ENCODE data around the gene WNT7B. TPM values are rescaled to one million over a fixed set of nuclear protein-coding genes. Genes with fewer than 3 reads are reported as not detected.

The WNT7B gene
- total RNA-seq, 2 experiments from 2014 or later = not detected

DNA sequence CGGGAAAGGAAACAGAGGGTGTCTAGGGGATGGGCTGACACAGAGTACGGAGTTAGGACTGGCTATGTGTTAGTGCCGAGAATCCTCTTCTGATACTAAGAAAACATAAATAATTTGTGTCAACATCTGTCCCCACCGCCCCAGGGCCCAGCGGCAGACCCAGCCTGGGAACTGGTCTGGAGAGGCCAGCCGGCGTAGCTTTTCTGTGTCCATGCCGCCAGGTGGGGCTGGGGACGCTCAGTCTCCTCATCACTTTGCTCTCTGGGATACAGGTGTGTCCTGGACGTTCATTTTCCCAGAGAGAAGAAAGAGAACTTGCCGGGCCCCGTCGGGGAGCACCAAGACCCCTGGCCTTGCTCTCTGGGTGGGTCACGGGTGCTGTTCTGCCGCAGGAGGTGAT, 54.7 kb downstream of the WNT7B start:
- Histone ChIP-seq H3K9me3 (ENCODE audit: control insufficient read depth in 1 of 2, insufficient read depth in 1 of 2, low read length in 2 of 2) (no peaks in the 10 kb centered on the region), H3K27me3 (ENCODE audit: control insufficient read depth in 1 of 2, insufficient read depth in 2 of 2, low read length in 2 of 2) (no peaks in the 10 kb centered on the region), H3K36me3 (ENCODE audit: insufficient read depth, low read length) (no peaks in the 10 kb centered on the region), H3K4me1 (ENCODE audit: insufficient read depth, low read length) (no peaks in the 10 kb centered on the region), H3K4me3 (ENCODE audit: low read length) (no peak overlapping the region), H3K27ac (ENCODE audit: low read depth in 1 of 2, low read length in 2 of 2) (no peak overlapping the region)
- intact Hi-C loops (cut with DNase I, micrococcal nuclease) = no loop called here
- TF ChIP-seq, protein P1, sequence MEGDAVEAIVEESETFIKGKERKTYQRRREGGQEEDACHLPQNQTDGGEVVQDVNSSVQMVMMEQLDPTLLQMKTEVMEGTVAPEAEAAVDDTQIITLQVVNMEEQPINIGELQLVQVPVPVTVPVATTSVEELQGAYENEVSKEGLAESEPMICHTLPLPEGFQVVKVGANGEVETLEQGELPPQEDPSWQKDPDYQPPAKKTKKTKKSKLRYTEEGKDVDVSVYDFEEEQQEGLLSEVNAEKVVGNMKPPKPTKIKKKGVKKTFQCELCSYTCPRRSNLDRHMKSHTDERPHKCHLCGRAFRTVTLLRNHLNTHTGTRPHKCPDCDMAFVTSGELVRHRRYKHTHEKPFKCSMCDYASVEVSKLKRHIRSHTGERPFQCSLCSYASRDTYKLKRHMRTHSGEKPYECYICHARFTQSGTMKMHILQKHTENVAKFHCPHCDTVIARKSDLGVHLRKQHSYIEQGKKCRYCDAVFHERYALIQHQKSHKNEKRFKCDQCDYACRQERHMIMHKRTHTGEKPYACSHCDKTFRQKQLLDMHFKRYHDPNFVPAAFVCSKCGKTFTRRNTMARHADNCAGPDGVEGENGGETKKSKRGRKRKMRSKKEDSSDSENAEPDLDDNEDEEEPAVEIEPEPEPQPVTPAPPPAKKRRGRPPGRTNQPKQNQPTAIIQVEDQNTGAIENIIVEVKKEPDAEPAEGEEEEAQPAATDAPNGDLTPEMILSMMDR (IDR thresholded peaks at IDR 0.05) = no peak
- Mint-ChIP-seq H3K4me1 (ENCODE audit: low read depth) (no peaks in the 10 kb centered on the region), H3K9me3 (no peaks in the 10 kb centered on the region), H3K27ac (no peak overlapping the region), H3K4me3 (no peak overlapping the region), H3K27me3 (no peaks in the 10 kb centered on the region), H3K36me3 (ENCODE audit: low read depth) (no peaks in the 10 kb centered on the region)
- ATAC-seq (ENCODE audit: poor library complexity) (no peak), DNase-seq (no peak)
- POLR2A ChIA-PET = no interaction called here
- CTCF ChIA-PET = no interaction called here

DNA sequence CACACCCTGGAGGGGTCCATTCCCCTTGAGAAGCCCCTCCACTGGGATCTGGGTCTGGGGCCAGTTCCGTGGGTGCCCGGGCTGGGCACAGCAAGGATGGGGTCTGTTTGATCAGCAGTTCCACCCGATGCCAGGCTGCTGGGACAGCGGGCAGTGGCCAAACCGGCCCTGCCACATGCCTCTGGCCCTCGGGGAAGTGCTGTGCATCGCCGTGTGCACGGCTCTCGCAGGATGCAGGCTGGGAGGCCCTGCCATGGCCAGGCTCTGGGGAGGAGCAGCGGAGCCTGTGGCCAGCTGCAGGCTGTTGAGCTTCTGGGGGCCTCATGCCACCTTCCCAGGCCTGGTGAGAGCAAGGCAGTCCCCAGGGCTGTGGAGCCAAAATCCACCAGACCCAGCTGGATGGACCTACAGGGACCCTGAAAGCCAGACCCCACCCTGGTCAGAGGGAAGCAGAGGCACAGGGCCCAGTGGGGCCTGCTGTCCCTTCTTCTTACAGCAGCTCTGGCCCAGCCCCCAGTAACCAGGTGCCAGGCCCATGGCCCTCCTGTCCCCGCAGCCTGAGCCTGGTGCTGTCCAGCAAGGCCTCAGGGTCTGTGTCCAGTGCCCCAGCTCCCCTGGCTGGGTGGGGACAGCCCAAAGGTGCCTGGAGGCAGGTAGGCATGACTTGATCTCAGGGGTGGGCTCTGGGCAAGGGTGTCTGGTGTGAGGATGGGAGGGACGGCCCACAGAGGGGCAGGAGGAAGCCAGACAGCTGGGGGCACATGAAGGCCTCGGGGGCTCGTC, 57.3 kb downstream of the WNT7B start:
- ATAC-seq (ENCODE audit: poor library complexity) = no peak
- no peaks in the 10 kb centered on the region for H3K4me1 Mint-ChIP-seq (ENCODE audit: low read depth)
- CTCF ChIA-PET = no interaction called here

GRCh38 chr22:45918459-45919370, 58.2 kb downstream of the WNT7B start:
- CTCF ChIA-PET = no interaction called here
- no peaks in the 10 kb centered on the region for H3K4me1 Mint-ChIP-seq (ENCODE audit: low read depth)

More for the DNA sequence above, 57.3 kb downstream of the WNT7B start:
- Mint-ChIP-seq H3K36me3 (ENCODE audit: low read depth) (no peaks in the 10 kb centered on the region), H3K27ac (no peak overlapping the region), H3K4me3 (no peak overlapping the region), H3K27me3 (no peaks in the 10 kb centered on the region), H3K9me3 (no peaks in the 10 kb centered on the region)
- no peaks in the 10 kb centered on the region for H3K4me1 ChIP-seq (ENCODE audit: insufficient read depth, low read length)
- no peak for DNase-seq
- TF ChIP-seq, protein P1 (IDR thresholded peaks at IDR 0.05) = no peak
- H3K9me3 ChIP-seq (ENCODE audit: control insufficient read depth in 1 of 2, insufficient read depth in 1 of 2, low read length in 2 of 2) = peaks cover 0 to 11% of the 10 kb centered on the region in 2 experiments
- POLR2A ChIA-PET = no interaction called here
- H3K27ac ChIP-seq (ENCODE audit: low read depth in 1 of 2, low read length in 2 of 2) = no peak overlapping the region
- no peak overlapping the region for H3K4me3 ChIP-seq (ENCODE audit: low read length)
- intact Hi-C loops (cut with DNase I, micrococcal nuclease) = no loop called here
- no peaks in the 10 kb centered on the region for H3K36me3 ChIP-seq (ENCODE audit: insufficient read depth, low read length)
- no peaks in the 10 kb centered on the region for H3K27me3 ChIP-seq (ENCODE audit: control insufficient read depth in 1 of 2, insufficient read depth in 2 of 2, low read length in 2 of 2)

More at GRCh38 chr22:45918459-45919370, 58.2 kb downstream of the WNT7B start:
- H3K4me3 Mint-ChIP-seq = no peak overlapping the region
- intact Hi-C loops (cut with DNase I, micrococcal nuclease) = no loop called here
- POLR2A ChIA-PET = no interaction called here
- H3K27me3 Mint-ChIP-seq = peaks cover 5% of the 10 kb centered on the region
- Histone ChIP-seq H3K27ac (ENCODE audit: low read depth in 1 of 2, low read length in 2 of 2) (no peak overlapping the region), H3K4me3 (ENCODE audit: low read length) (no peak overlapping the region), H3K4me1 (ENCODE audit: insufficient read depth, low read length) (no peaks in the 10 kb centered on the region), H3K36me3 (ENCODE audit: insufficient read depth, low read length) (no peaks in the 10 kb centered on the region), H3K27me3 (ENCODE audit: control insufficient read depth in 1 of 2, insufficient read depth in 2 of 2, low read length in 2 of 2) (no peaks in the 10 kb centered on the region), H3K9me3 (ENCODE audit: control insufficient read depth in 1 of 2, insufficient read depth in 1 of 2, low read length in 2 of 2) (peaks cover 0 to 16% of the 10 kb centered on the region in 2 experiments)
- no peaks in the 10 kb centered on the region for H3K9me3 Mint-ChIP-seq
- ATAC-seq (ENCODE audit: poor library complexity) (no peak), DNase-seq (no peak)
- TF ChIP-seq, protein P1 (IDR thresholded peaks at IDR 0.05) = no peak
- no peak overlapping the region for H3K27ac Mint-ChIP-seq
- no peaks in the 10 kb centered on the region for H3K36me3 Mint-ChIP-seq (ENCODE audit: low read depth)

Data from CD4-positive, alpha-beta T cell (primary cell).